Kidney epithelial cell (primary cell): ENCODE results near the gene RPL7L1. TPM values are rescaled to one million over a fixed set of nuclear protein-coding genes. Genes with fewer than 3 reads are reported as not detected.

Experiments
- DNase-seq: peaks from one replicate; pipeline ENCODE4 v3.0.0-alpha.2; 2010; ENCODE audit warnings: low read depth
- H3K27me3 ChIP-seq: 2 replicates; pipeline ENCODE4 v1.6.0; 2011; ENCODE audit warnings: low read length; ENCODE audit not compliant: control insufficient read depth, insufficient read depth
- H3K36me3 ChIP-seq: 2 replicates; pipeline ENCODE4 v1.5.1; 2011; ENCODE audit warnings: low read length; ENCODE audit not compliant: control insufficient read depth, insufficient read depth
- H3K4me3 ChIP-seq: 2 replicates; pipeline ENCODE4 v1.5.1; 2011; ENCODE audit warnings: low read depth, mild to moderate bottlenecking, control low read depth, low read length
- CTCF ChIP-seq: IDR thresholded peaks from 2 replicates; pipeline ENCODE4 v1.5.1; 2011; ENCODE audit warnings: mild to moderate bottlenecking, moderate library complexity, low read length, control low read depth, inconsistent platforms; ENCODE audit not compliant: insufficient read depth, poor library complexity, severe bottlenecking
- total RNA-seq: library from RNA; depleted of rRNA; stranded (reverse); fragments of >200 nt; gene quantifications from 2 replicates; pipeline ENCODE4 v1.2.3, GENCODE V29; 2015

The RPL7L1 gene
- total RNA-seq, 1 donor from 2014 or later = 107 TPM

- H3K27me3 ChIP-seq = peaks cover 2% of the 10 kb centered on the region
- no peak for DNase-seq
- TF ChIP-seq CTCF = no peak
- no peak overlapping the region for H3K4me3 ChIP-seq
- no peaks in the 10 kb centered on the region for H3K36me3 ChIP-seq
These were observed 44.2 kb downstream of the RPL7L1 start for GRCh38 chr6:42923666-42924065.

- no peaks in the 10 kb centered on the region for H3K36me3 ChIP-seq
- H3K27me3 ChIP-seq = peaks cover 2% of the 10 kb centered on the region
- no peak for DNase-seq
- no peak for TF ChIP-seq CTCF
- H3K4me3 ChIP-seq = no peak overlapping the region
These were observed 45.9 kb downstream of the RPL7L1 start for GRCh38 chr6:42925248-42925857.

- Histone ChIP-seq H3K27me3 (peaks cover 2% of the 10 kb centered on the region), H3K4me3 (peak within 1 kb of the TSS; percentile 66), H3K36me3 (no peaks in the 10 kb centered on the region)
- TF ChIP-seq CTCF = no peak
- DNase-seq = peak; percentile 96
These were observed 49.8 kb downstream of the RPL7L1 start, which contains the start of gene CNPY3 for GRCh38 chr6:42928986-42929820. Gene CNPY3 (plus strand): TSS chr6:42929480. CDS start chr6:42929571, 91 bp downstream.

GRCh38 chr6:42929821-42930360 is 50.5 kb downstream of the RPL7L1 start:
- Histone ChIP-seq H3K36me3 (no peaks in the 10 kb centered on the region), H3K27me3 (peaks cover 2% of the 10 kb centered on the region), H3K4me3 (peak overlapping the region; percentile 66)
- TF ChIP-seq CTCF = no peak
- DNase-seq = peak; percentile 37

- H3K4me3 ChIP-seq = no peak overlapping the region
- TF ChIP-seq CTCF = no peak
- no peaks in the 10 kb centered on the region for H3K27me3 ChIP-seq
- DNase-seq = no peak
- H3K36me3 ChIP-seq = no peaks in the 10 kb centered on the region
These were observed 53.0 kb downstream of the RPL7L1 start for GRCh38 chr6:42932412-42932811.
